Keratinocyte (primary cell): ENCODE results near the gene PITX3.

Experiments used
- CTCF ChIP-seq, 3 experiments: IDR thresholded peaks in 1 of 3; conservative IDR thresholded peaks in 1 of 3; optimal IDR thresholded peaks in 1 of 3; 2 replicates in 2 of 3; 3 replicates in 1 of 3; pipeline versions ENCODE3 to v1.5.1; 2011; ENCODE audit warnings: low read length in 3 of 3, mild to moderate bottlenecking in 3 of 3, moderate library complexity in 2 of 3, control low read depth in 1 of 3, inconsistent platforms in 1 of 3; ENCODE audit not compliant: insufficient read depth in 2 of 3; ENCODE audit errors: extremely low read depth in 1 of 3
- EZH2 ChIP-seq: IDR thresholded peaks from one replicate; pipeline ENCODE4 v1.6.1; 2012; ENCODE audit warnings: inconsistent platforms, mild to moderate bottlenecking, low read length, moderate library complexity

GRCh38 chr10:102261196-102261595 lies 19.9 kb upstream of the PITX3 start:
- TF ChIP-seq CTCF (optimal IDR thresholded peaks at IDR 0.05 in 1 of 3, IDR thresholded peaks at IDR 0.05 in 1 of 3, conservative IDR thresholded peaks at IDR 0.05 in 1 of 3; ENCODE audit: extremely low read depth in 1 of 3, insufficient read depth in 2 of 3, low read length in 3 of 3) (no peak), EZH2 (no peak)
